Choroid plexus epithelial cell (primary cell): Measurements from ENCODE around the gene CCDC141.
A peak's percentile ranks its signal among the peaks of the same experiment; 100 is the strongest.
"Not testable (repeated sequence)": the region's sequence is repeated elsewhere in the genome, so short reads cannot be mapped to it uniquely, and the experiment has no call there.

Experiments used
- DNase-seq: peaks from one replicate; pipeline ENCODE4 v3.0.0-alpha.2; 2010; ENCODE audit warnings: low read depth
- H3K4me3 ChIP-seq: 2 replicates; pipeline ENCODE4 v1.5.1; 2011; ENCODE audit warnings: low read depth, mild to moderate bottlenecking, control low read depth, low read length, moderate library complexity
- TF ChIP-seq, protein P1 (sequence below): conservative IDR thresholded peaks from 2 replicates; pipeline ENCODE4 v1.5.1; 2011; ENCODE audit warnings: low read depth, mild to moderate bottlenecking, control low read depth, inconsistent platforms, low read length, moderate library complexity

CCDC141 gene

DNA sequence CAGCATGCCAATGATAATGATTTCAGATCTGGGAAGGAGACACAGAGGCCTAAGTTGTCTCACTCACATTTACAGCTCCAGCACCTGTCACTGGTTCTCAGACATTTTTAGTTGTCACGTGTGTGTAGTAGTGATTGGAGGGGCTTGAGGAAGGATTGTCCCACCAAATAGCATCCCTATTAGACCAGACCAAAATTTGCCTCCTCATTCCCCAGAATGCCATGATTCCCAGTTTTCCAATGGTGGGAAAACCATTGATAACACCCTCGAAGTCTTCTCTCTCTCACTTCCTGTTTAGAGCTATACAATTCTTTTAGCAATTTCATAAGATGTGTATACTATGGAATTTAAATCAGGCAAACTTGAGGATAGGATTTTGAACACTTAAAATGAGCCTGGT lies 52.5 kb downstream of the CCDC141 start:
- TF ChIP-seq, protein P1, sequence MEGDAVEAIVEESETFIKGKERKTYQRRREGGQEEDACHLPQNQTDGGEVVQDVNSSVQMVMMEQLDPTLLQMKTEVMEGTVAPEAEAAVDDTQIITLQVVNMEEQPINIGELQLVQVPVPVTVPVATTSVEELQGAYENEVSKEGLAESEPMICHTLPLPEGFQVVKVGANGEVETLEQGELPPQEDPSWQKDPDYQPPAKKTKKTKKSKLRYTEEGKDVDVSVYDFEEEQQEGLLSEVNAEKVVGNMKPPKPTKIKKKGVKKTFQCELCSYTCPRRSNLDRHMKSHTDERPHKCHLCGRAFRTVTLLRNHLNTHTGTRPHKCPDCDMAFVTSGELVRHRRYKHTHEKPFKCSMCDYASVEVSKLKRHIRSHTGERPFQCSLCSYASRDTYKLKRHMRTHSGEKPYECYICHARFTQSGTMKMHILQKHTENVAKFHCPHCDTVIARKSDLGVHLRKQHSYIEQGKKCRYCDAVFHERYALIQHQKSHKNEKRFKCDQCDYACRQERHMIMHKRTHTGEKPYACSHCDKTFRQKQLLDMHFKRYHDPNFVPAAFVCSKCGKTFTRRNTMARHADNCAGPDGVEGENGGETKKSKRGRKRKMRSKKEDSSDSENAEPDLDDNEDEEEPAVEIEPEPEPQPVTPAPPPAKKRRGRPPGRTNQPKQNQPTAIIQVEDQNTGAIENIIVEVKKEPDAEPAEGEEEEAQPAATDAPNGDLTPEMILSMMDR: no peak
- no peak overlapping the region for H3K4me3 ChIP-seq
- no peak for DNase-seq

DNA sequence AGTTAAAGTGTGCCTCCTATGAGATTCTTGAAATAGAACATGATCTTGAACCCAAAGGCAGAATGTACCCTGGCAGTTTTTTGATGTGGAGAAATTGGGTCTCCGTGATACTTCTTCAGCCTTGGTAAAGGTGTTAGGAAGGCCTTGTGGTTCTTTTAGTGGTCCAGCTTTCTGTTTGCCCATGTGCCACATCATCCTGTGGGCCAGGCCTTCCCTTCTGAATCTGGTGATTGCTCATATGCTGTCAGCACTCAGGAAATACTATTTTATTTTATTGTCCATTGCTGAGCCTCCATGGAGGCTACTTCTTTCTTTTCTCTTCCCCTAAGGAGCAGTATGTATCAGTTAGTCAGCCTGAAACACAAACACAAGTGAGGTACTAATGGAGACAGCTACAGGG lies 52.9 kb downstream of the CCDC141 start:
- no peak overlapping the region for H3K4me3 ChIP-seq
- TF ChIP-seq, protein P1: no peak
- no peak for DNase-seq

GRCh38 chr2:178994264-178994663 lies 55.7 kb downstream of the CCDC141 start:
- no peak overlapping the region for H3K4me3 ChIP-seq
- TF ChIP-seq, protein P1: no peak
- no peak for DNase-seq

GRCh38 chr2:178993788-178994187 lies 56.1 kb downstream of the CCDC141 start:
- DNase-seq: no peak
- H3K4me3 ChIP-seq: no peak overlapping the region
- TF ChIP-seq, protein P1: no peak

GRCh38 chr2:178992719-178993118 lies 57.2 kb downstream of the CCDC141 start:
- DNase-seq: peak; percentile 28
- H3K4me3 ChIP-seq: not testable (repeated sequence)
- TF ChIP-seq, protein P1: peak; percentile 40

DNA sequence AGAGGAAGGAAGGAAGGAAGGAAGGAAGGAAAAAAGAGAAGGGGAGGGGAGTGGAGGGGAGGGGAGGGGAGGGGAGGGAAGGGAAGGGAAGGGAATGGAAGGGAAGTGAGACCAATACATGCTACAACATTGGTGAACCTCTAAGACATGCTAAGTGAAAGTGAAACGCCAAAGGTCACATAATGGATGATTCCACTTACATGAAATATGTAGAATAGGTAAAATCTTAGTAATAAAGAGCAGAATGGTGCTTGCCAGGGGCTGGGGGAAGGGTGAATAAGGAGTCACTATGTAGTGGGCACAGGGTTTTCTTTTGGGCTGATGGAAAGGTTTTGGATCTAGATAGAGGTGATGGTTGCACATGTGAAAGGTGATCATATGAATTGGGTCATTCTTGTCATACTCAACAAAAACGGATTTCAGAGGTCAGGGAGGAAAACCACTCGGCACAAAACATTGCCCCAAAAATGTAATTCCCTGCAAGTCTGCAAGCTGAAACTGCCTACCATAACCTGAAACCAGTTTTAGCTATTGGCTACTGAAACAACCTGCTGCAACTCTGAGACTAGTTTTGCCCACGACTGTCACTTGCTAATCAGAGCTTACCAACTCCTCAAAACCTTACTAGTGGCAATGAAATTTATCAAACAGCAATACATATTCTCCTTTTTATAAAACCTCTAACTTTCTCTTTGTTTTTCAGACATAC lies 59.2 kb downstream of the CCDC141 start:
- TF ChIP-seq, protein P1: no peak
- H3K4me3 ChIP-seq: no peak overlapping the region
- DNase-seq: no peak

GRCh38 chr2:178989424-178989823 lies 60.5 kb downstream of the CCDC141 start:
- H3K4me3 ChIP-seq, DNase-seq: not testable (repeated sequence)

GRCh38 chr2:178982652-178983051 lies 67.3 kb downstream of the CCDC141 start:
- not testable (repeated sequence) for H3K4me3 ChIP-seq, DNase-seq
